GM21515 (cell line): ENCODE results near the gene TPD52L1.
"Not testable (repeated sequence)": the region's sequence is repeated elsewhere in the genome, so short reads cannot be mapped to it uniquely, and the experiment has no call there.

Experiments used
- ATAC-seq: cut with Tn5 transposase; IDR thresholded peaks from one replicate; pipeline ENCODE4 v1.9.1; 2021; ENCODE audit not compliant: unreplicated experiment

Gene TPD52L1

GRCh38 chr6:125268765-125269164 lies 115.2 kb downstream of the TPD52L1 start:
- no peak for ATAC-seq

GRCh38 chr6:125269328-125269985 lies 115.9 kb downstream of the TPD52L1 start:
- no peak for ATAC-seq

- ATAC-seq: no peak
Measured at GRCh38 chr6:125270380-125270779, 116.8 kb downstream of the TPD52L1 start.

GRCh38 chr6:125271486-125272159 lies 118.0 kb downstream of the TPD52L1 start:
- ATAC-seq: no peak

GRCh38 chr6:125273251-125273650 lies 119.7 kb downstream of the TPD52L1 start:
- no peak for ATAC-seq

- ATAC-seq: no peak
Measured at GRCh38 chr6:125273965-125274364, 120.4 kb downstream of the TPD52L1 start.

- no peak for ATAC-seq
Measured at GRCh38 chr6:125274935-125275334, 121.4 kb downstream of the TPD52L1 start.

GRCh38 chr6:125275779-125276178 lies 122.2 kb downstream of the TPD52L1 start:
- ATAC-seq: no peak

GRCh38 chr6:125277838-125278237 lies 124.3 kb downstream of the TPD52L1 start:
- no peak for ATAC-seq

- ATAC-seq: no peak
Measured at GRCh38 chr6:125279961-125280360, 126.4 kb downstream of the TPD52L1 start.

GRCh38 chr6:125280370-125281035 lies 126.9 kb downstream of the TPD52L1 start:
- ATAC-seq: not testable (repeated sequence)

- not testable (repeated sequence) for ATAC-seq
Measured at GRCh38 chr6:125282470-125282869, 128.9 kb downstream of the TPD52L1 start.

GRCh38 chr6:125285353-125285752 lies 131.8 kb downstream of the TPD52L1 start:
- no peak for ATAC-seq

- no peak for ATAC-seq
Measured at GRCh38 chr6:125285936-125286335, 132.4 kb downstream of the TPD52L1 start.

- ATAC-seq: no peak
Measured at GRCh38 chr6:125287718-125288117, 134.1 kb downstream of the TPD52L1 start.

GRCh38 chr6:125293587-125293986 lies 140.0 kb downstream of the TPD52L1 start:
- ATAC-seq: no peak

- no peak for ATAC-seq
Measured at GRCh38 chr6:125294036-125294435, 140.5 kb downstream of the TPD52L1 start.

- no peak for ATAC-seq
Measured at GRCh38 chr6:125294925-125295324, 141.4 kb downstream of the TPD52L1 start.

GRCh38 chr6:125296471-125296870 lies 142.9 kb downstream of the TPD52L1 start:
- no peak for ATAC-seq

- ATAC-seq: no peak
Measured at GRCh38 chr6:125299257-125299656, 145.7 kb downstream of the TPD52L1 start.

GRCh38 chr6:125300992-125301434 lies 147.4 kb downstream of the TPD52L1 start:
- ATAC-seq: no peak
